GM12878 (cell line): Measurements from ENCODE around the gene TMPRSS3. TPM values are rescaled to one million over a fixed set of nuclear protein-coding genes. Genes with fewer than 3 reads are reported as not detected.

ENCODE experiments used
- ATAC-seq: fragments of 200-7000 bp; cut with Tn5 transposase; 3 replicates; pipeline ENCODE4 v1.9.1; 2020; ENCODE audit warnings: mild to moderate bottlenecking, moderate library complexity
- BruUV-seq: library from RNA; stranded (reverse); fragments of 400-500 nt; replicated peaks from 2 replicates; lab custom pipeline; 2021; lab: Mats Ljungman, UMichigan
- CTCF ChIA-PET: fragments of 300-600 bp; sonication (Branson Sonifier 250); formaldehyde crosslinking; extraction: SDS; loops from one replicate; lab custom pipeline; 2021; ENCODE audit warnings: inconsistent platforms; lab: Yijun Ruan, JAX
- POLR2A ChIA-PET: fragments of 350-600 bp; formaldehyde crosslinking; extraction: SDS; loops from one replicate; lab custom pipeline; 2021; ENCODE audit warnings: inconsistent platforms; lab: Charles Lee
- RAD21 ChIA-PET: fragments of 300-600 bp; sonication (Branson Sonifier 250); formaldehyde crosslinking; loops from one replicate; lab custom pipeline; 2023; ENCODE audit warnings: antibody characterized with exemption; ENCODE audit not compliant: unreplicated experiment; lab: Charles Lee
- SMC1A ChIA-PET: fragments of 300-600 bp; sonication (Branson Sonifier 250); formaldehyde crosslinking; loops from one replicate; lab custom pipeline; 2023; ENCODE audit not compliant: unreplicated experiment, uncharacterized antibody; lab: Charles Lee
- DNase-seq: peaks from one replicate; pipeline ENCODE4 v3.0.0-alpha.2; 2011; ENCODE audit warnings: low read depth, low spot score
- FAIRE-seq: peaks from 3 replicates; lab custom pipeline; 2011; peaks lifted over from hg19 to GRCh38; lab: Jason Lieb, UNC
- H2AFZ ChIP-seq: 2 replicates; pipeline ENCODE4 v1.6.0; 2011; ENCODE audit warnings: low read depth, low read length, control low read depth; ENCODE audit not compliant: control insufficient read depth
- H3K27ac ChIP-seq: 2 replicates; pipeline ENCODE4 v1.5.1; 2011; ENCODE audit warnings: control low read depth; ENCODE audit not compliant: control insufficient read depth, insufficient read depth
- H3K27me3 ChIP-seq, 2 experiments: replicated peaks in 1 of 2; 2 replicates each; pipeline versions ENCODE4 v1.6.0 to v1.6.1; 2011; ENCODE audit warnings: low read length in 1 of 2; ENCODE audit not compliant: control insufficient read depth in 2 of 2, insufficient read depth in 2 of 2
- H3K36me3 ChIP-seq, 2 experiments: 2 replicates each; pipeline ENCODE4 v1.5.1; 2011; ENCODE audit warnings: low read length in 1 of 2; ENCODE audit not compliant: control insufficient read depth in 2 of 2, insufficient read depth in 2 of 2
- H3K4me1 ChIP-seq: 2 replicates; pipeline ENCODE4 v1.6.1; 2011; ENCODE audit warnings: mild to moderate bottlenecking, low read length, moderate library complexity, mixed read lengths; ENCODE audit not compliant: control insufficient read depth, insufficient read depth
- H3K4me2 ChIP-seq: 2 replicates; pipeline ENCODE4 v1.6.0; 2011; ENCODE audit warnings: control low read depth; ENCODE audit not compliant: control insufficient read depth, insufficient read depth
- H3K4me3 ChIP-seq: fragments of 200-600 bp; sonication (generic); 2 replicates; pipeline ENCODE4 v1.5.1; 2016
- H3K79me2 ChIP-seq: 2 replicates; pipeline ENCODE4 v1.6.0; 2011; ENCODE audit warnings: low read length; ENCODE audit not compliant: control insufficient read depth, insufficient read depth
- H3K9ac ChIP-seq: 2 replicates; pipeline ENCODE4 v1.8.0; 2011; ENCODE audit warnings: low read length, control low read depth, mixed read lengths; ENCODE audit not compliant: control insufficient read depth, insufficient read depth
- H3K9me3 ChIP-seq: replicated peaks from 3 replicates; pipeline ENCODE4 v1.5.1; 2011; ENCODE audit warnings: mild to moderate bottlenecking, low read length; ENCODE audit not compliant: control insufficient read depth, insufficient read depth
- H4K20me1 ChIP-seq: 2 replicates; pipeline ENCODE4 v1.6.0; 2011; ENCODE audit not compliant: control insufficient read depth, insufficient read depth
- CBX3 ChIP-seq: fragments of 200-600 bp; sonication (generic); IDR thresholded peaks from 2 replicates; pipeline ENCODE4 v1.6.1; 2016; ENCODE audit warnings: low read depth, borderline replicate concordance
- CBX5 ChIP-seq: sonication (generic); IDR thresholded peaks from 2 replicates; pipeline ENCODE4 v1.6.1; 2016; ENCODE audit warnings: low read depth, moderate library complexity, mild to moderate bottlenecking, inconsistent platforms
- EGR1 ChIP-seq, 2 experiments: IDR thresholded peaks; 1 replicate in 1 of 2; 2 replicates in 1 of 2; pipeline ENCODE4 v1.6.1; 2011 to 2012; ENCODE audit warnings: low read depth in 2 of 2, low read length in 2 of 2, borderline replicate concordance in 1 of 2, mild to moderate bottlenecking in 1 of 2, moderate library complexity in 1 of 2
- EZH2 ChIP-seq: IDR thresholded peaks from 2 replicates; pipeline ENCODE4 v1.6.1; 2012; ENCODE audit warnings: low read depth, mild to moderate bottlenecking, control low read depth, inconsistent platforms, low read length, borderline replicate concordance; ENCODE audit not compliant: control insufficient read depth
- HCFC1 ChIP-seq: fragments of 150-350 bp; IDR thresholded peaks from 2 replicates; pipeline ENCODE4 v1.6.1; 2014; ENCODE audit warnings: low read length
- IRF5 ChIP-seq: fragments of 450-650 bp; IDR thresholded peaks from 2 replicates; pipeline ENCODE4 v1.6.1; 2017; ENCODE audit warnings: borderline replicate concordance
- MLLT1 ChIP-seq: fragments of 450-650 bp; IDR thresholded peaks from 2 replicates; pipeline ENCODE4 v1.6.1; 2016; ENCODE audit warnings: mild to moderate bottlenecking
- NRF1 ChIP-seq: conservative IDR thresholded peaks from 2 replicates; pipeline ENCODE4 v1.6.1; 2011; ENCODE audit warnings: mild to moderate bottlenecking, low read depth, low read length, improper control_type of control experiment
- POLR2A ChIP-seq: IDR thresholded peaks from 2 replicates; pipeline ENCODE4 v1.6.1; 2011; ENCODE audit warnings: low read depth, mild to moderate bottlenecking, low read length
- STAT1 ChIP-seq: fragments of 450-650 bp; conservative IDR thresholded peaks from 2 replicates; pipeline ENCODE4 v1.6.1; 2014; ENCODE audit warnings: antibody characterized with exemption, mild to moderate bottlenecking
- TCF12 ChIP-seq: IDR thresholded peaks from 2 replicates; pipeline ENCODE4 v1.6.1; 2011; ENCODE audit warnings: low read depth, mild to moderate bottlenecking, low read length
- USF2 ChIP-seq: IDR thresholded peaks from 2 replicates; pipeline ENCODE4 v1.6.1; 2011; ENCODE audit warnings: low read depth, low read length, improper control_type of control experiment, borderline replicate concordance
- ZNF622 ChIP-seq: fragments of 450-650 bp; IDR thresholded peaks from 2 replicates; pipeline ENCODE4 v1.6.1; 2017; ENCODE audit warnings: mild to moderate bottlenecking, inconsistent platforms
- ZNF687 ChIP-seq: fragments of 450-650 bp; IDR thresholded peaks from 2 replicates; pipeline ENCODE4 v1.6.1; 2017; ENCODE audit warnings: mild to moderate bottlenecking, moderate library complexity
- WGBS: methylation state at CpG from one replicate; pipeline ENCODE4 v1.1.6; 2016; ENCODE audit warnings: low lambda C conversion rate; ENCODE audit not compliant: insufficient replicate concordance, insufficient coverage; ENCODE audit errors: missing lambda C conversion rate; 5-methylcytosine and 5-hydroxymethylcytosine counted together
- in situ Hi-C: fragments of 300-500 bp; cut with MboI; formaldehyde crosslinking; loops from 9 replicates; pipeline ENCODE4 v1.14.3; 2018; ENCODE audit warnings: mixed read lengths
- intact Hi-C: fragments of 100-400 bp; cut with micrococcal nuclease; formaldehyde crosslinking; loops from one replicate; pipeline ENCODE4 v1.14.2; 2022; ENCODE audit not compliant: unreplicated experiment
- polyA plus RNA-seq, 11 experiments: library from polyadenylated mRNA; depleted of rRNA in 4 of 11; unstranded in 6 of 11; stranded (reverse) in 5 of 11; fragments of >200 nt; fragmentation: Nextera tagmentation in 4 of 11; fragmentation: Illumina TruSeq in 1 of 11; extraction: Ambion mirVana in 4 of 11; extraction: Trizol in 1 of 11; gene quantifications; 1 replicate in 1 of 11; 2 replicates in 10 of 11; pipeline versions ENCODE4 v1.2.1 to v1.2.3, GENCODE V29; 2011 to 2016; ENCODE audit warnings: inconsistent platforms in 2 of 11, missing spikeins in 2 of 11, low read depth in 1 of 11
- total RNA-seq, 4 experiments: library from RNA; depleted of rRNA in 3 of 4; stranded (reverse); fragments of >200 nt in 3 of 4; fragmentation: Illumina TruSeq in 1 of 4; extraction: Trizol in 1 of 4; gene quantifications; 2 replicates each; pipeline versions ENCODE4 v1.2.1 to v1.2.3, GENCODE V29; 2013 to 2021

TMPRSS3 gene
- total and polyA plus RNA-seq, 10 of the 15 experiments (the other 5 are each of a cell fraction or from before 2014, with no cell fraction given): 0.51 to 1.5 (median 0.82) TPM; not detected in 1

GRCh38 chr21:42330380-42331371 lies 65.2 kb downstream of the TMPRSS3 start (continued):
- TF ChIP-seq TCF12: no peak

GRCh38 chr21:42324896-42325295 lies 71.0 kb downstream of the TMPRSS3 start:
- ChIA-PET SMC1A (no interaction called here), POLR2A (no interaction called here), RAD21 (no interaction called here), CTCF (interaction anchor here (1.3 to 3.8 kb wide), 2 partner anchors 11 to 14 kb away, joined by 4 to 14 read pairs; no protein-coding TSS in a partner anchor)
- H3K9me3 ChIP-seq: no peaks in the 10 kb centered on the region; the same call in 2 of the 3 replicates
- DNase-seq: no peak
- in situ Hi-C loops: no loop called here
- H3K27me3 ChIP-seq: no peaks in the 10 kb centered on the region
- no peak overlapping the region for H3K9ac ChIP-seq
- no peaks in the 10 kb centered on the region for H3K79me2 ChIP-seq
- H3K4me2 ChIP-seq: no peak overlapping the region
- no TSS peak for BruUV-seq
- intact Hi-C loops: no loop called here
- WGBS: 29% methylated on average over 6 of the region's 6 CpGs
- no peak overlapping the region for H2AFZ ChIP-seq
- H3K4me3 ChIP-seq: no peak overlapping the region
- H4K20me1 ChIP-seq: no peaks in the 10 kb centered on the region
- FAIRE-seq: no peak
- no peaks in the 10 kb centered on the region for H3K36me3 ChIP-seq
- no peaks in the 10 kb centered on the region for H3K4me1 ChIP-seq
- H3K27ac ChIP-seq: no peak overlapping the region
- ATAC-seq: no peak
- no peak for TF ChIP-seq EGR1 (IDR thresholded peaks at IDR 0.05; ENCODE audit: borderline replicate concordance in 1 of 2, low read depth in 2 of 2, low read length in 2 of 2)
- no peak for TF ChIP-seq IRF5
- no peak for TF ChIP-seq CBX5
- TF ChIP-seq STAT1: no peak
- TF ChIP-seq ZNF687: no peak
- no peak for TF ChIP-seq USF2
- TF ChIP-seq MLLT1: no peak
- no peak for TF ChIP-seq ZNF622
- TF ChIP-seq NRF1: no peak
- TF ChIP-seq CBX3: no peak
- no peak for TF ChIP-seq POLR2A
- no peak for TF ChIP-seq EZH2
- no peak for TF ChIP-seq HCFC1
